Inferior parietal cortex (tissue), 1 donor: Measurements from ENCODE around the gene SLC13A2.

Experiments used
- DNase-seq: peaks from one replicate; pipeline ENCODE4 v3.0.0-alpha.2; 2016; ENCODE audit errors: extremely low spot score

The SLC13A2 gene

DNA sequence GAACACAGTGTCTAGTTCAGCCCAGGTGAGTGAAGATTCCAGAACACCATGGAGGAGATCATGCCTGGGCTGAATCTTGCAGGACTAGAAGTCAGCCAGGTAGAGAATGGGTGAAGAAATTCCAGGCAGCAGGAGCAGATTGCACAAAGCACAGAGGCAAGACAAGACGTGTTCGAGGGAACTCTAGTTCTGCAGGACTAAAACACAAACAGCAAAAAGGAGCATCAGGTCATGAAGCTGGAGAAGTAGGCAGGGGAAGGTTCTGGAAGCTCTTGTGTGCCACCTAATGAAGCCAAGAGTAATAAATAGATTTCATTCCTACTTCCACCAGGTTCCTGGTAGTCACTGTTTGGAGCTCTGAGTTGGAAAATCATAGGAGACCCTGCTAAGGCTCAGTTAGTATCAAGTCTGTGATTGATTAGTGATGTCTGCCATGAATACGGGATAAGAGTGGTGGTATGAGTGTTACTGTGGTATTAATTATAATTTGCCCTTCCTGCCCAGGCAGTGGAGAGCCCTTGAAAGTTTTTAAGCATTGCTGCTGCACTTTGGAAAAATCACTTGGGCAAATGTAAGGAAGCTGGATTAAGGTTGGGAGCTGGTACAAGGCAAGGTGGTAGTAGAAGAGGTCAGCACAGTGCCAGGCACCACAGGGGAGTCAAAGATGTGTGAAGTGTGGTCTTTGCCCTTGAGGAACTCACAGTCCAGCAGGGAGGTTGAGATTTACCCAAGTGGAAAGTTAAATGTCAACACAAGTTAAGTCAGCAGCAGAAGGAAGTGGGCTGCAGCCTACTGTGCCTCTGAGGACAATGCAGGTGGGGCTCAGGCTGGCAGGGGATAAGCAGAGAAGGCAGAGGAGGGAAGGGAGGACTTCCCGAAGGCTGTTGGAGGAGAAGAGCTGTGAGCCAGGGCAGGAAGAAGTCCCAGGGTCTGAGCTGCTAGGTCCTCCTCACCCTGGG is 19.2 kb downstream of the SLC13A2 start:
- DNase-seq = no peak

- no peak for DNase-seq
These were observed 20.0 kb downstream of the SLC13A2 start for GRCh38 chr17:28493460-28493859.

GRCh38 chr17:28494445-28495188 is 21.2 kb downstream of the SLC13A2 start:
- peak; percentile 71 for DNase-seq

GRCh38 chr17:28495635-28496034 is 22.2 kb downstream of the SLC13A2 start:
- no peak for DNase-seq

- no peak for DNase-seq
These were observed 24.5 kb downstream of the SLC13A2 start for GRCh38 chr17:28497931-28498330.

- DNase-seq = no peak
These were observed 25.4 kb downstream of the SLC13A2 start for GRCh38 chr17:28498652-28499363.

DNA sequence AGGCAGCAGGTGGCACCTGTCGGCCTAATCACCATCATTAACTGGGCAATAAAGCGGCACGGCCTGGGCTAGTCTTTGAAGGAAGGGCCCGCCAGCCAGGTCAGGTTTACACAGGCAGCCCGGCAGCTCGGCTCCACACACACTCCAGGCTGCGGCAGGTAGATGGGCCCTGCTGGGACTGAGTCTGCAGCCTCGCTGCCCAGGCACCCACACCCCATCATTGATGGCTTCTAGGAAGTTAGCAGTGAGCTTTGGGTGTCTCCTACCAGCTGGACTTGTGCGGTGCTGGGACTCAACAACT is 25.9 kb downstream of the SLC13A2 start:
- no peak for DNase-seq

- no peak for DNase-seq
These were observed 26.4 kb downstream of the SLC13A2 start for GRCh38 chr17:28499684-28500357.

DNA sequence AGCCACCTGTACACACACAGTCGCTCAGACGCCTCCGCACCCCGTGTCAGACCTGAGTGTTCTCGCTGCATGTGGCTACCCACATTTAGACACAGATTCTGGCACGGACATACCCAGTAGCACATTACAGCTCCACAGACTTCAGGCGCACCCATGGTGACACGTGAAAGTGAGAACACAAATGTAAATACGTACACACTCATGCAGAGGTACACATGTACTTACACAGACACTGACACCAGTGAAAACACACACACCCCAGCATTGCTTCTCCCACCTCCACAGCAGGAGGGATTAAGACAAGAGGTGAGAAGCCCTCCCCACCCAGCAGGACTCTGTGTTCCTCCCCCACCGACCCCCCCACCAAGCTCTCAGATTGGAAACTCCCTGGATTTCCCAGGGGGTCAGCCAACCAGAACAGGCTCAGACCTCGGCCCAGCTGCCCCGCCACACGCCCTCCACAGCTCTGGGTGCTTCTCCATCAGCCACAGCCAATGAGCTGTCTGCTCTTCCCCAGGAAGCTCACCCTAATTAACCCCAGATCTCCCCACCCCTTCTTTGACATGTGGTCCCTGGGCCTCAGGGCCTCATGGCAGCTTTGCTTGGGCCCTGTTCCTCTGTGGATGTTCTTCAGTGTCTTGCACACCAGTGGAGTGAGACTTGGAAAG is 27.4 kb downstream of the SLC13A2 start:
- DNase-seq = no peak

- no peak for DNase-seq
These were observed 28.2 kb downstream of the SLC13A2 start for GRCh38 chr17:28501421-28502284.

GRCh38 chr17:28503420-28503819 is 30.0 kb downstream of the SLC13A2 start:
- no peak for DNase-seq

- DNase-seq = no peak
These were observed 32.7 kb downstream of the SLC13A2 start, which contains the start of gene FOXN1 for GRCh38 chr17:28505986-28506665. Gene FOXN1 (plus strand): TSS chr17:28506348. CDS start chr17:28523970, 17,622 bp downstream.

DNA sequence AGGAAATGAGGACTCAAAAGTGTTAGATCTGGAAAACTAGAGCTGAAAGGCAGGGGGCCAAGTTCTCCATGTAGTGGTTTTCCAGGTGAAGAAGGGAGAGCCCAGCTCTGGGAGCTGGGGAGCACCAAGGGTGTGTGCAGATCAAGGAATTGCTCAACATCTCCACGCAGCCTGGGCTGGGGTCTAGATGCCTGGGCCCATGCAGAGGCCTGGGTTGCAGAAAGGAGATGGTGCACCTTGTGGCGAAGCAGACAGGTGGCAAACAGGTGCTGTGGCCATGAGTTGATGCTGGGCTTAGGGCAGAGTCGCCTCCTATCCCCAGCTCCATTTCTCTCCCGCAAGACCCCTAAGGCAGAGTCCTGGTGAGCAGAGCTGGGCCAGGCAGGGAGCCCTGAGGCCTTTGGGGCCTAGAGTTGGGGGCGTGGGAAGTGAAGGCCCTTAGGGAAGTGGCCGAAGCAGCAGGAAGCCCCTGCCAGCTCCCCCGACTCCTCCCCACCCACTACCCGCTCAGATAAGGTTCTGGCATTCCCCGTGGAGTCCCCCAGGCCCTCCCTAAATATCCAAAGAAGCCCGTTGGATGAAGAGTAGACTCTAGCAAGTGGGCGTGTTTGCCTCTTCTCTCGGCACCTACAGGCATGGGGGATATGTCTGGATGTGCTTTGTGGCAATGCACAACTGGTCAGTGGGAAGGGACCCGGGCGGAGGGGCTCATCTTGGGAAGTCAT is 33.5 kb downstream of the SLC13A2 start:
- DNase-seq = no peak

- DNase-seq = no peak
These were observed 34.2 kb downstream of the SLC13A2 start for GRCh38 chr17:28507567-28508203.

GRCh38 chr17:28508211-28508724 is 34.8 kb downstream of the SLC13A2 start:
- DNase-seq = no peak

DNA sequence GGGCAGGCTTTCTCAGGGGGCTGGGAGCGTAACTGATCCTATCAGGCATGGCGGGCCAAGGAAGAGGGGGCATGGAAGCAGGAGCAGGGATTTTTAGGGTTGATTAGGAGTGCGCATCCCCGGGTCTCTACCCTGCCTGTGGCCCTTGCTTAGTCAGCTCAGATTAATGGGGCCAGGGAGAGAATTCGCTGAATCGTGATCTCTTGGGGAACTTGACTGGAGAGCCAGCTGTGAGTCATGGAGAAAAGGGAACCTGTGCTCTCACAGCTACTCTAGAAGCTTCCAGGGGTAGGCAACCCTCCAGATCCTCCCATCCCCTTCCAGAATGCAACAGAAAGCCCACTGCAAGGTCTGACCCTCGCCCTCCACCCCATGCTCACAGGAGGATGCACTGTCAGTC is 36.3 kb downstream of the SLC13A2 start:
- DNase-seq = no peak

DNA sequence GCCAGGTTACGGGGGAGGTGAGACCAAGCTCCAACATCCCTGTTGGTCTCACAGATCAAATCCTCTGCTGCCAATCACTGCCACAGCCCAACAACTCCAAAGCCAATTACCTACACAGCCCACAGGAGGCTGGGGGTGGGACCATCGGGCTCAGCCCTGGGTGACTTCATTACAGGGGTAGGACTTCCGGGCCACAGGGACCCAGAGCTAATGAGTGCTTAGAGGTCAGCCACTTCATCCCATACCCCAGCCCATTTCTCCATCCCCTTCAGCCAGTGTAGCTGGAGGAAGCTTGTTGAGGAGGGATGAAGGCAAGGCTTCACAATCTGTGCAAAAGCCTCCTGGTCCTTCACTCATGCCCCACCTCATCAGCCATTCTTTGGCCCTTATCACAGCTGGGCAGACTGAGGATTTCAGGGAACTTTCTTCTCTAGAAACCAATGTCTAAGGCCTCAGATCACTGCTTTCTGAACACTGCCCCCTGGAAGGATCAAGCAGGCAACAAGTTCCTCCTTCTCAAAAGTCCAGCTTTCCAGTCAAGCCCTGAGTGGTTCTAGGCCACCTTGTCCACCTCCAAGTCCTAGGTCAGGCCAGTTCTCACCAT is 38.5 kb downstream of the SLC13A2 start:
- no peak for DNase-seq

DNA sequence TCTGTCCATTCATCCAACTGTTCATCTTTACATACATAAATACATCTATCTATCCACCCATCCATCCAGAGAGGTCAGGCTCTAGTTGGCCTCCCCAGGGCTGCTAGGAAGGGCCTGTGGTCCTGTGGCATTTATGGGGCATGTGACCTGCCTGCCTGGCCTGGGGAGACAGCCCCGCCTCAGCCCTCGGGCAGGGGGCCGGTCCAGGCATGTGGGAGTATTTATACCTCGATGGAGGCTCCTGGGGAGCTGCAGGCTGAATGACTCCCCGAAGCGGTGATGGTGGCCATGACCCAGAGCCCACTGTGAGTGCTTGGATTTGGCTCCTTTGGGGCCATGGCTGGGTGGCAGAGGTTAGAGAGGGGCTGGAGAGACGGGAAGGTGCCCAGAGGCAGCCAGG is 40.0 kb downstream of the SLC13A2 start:
- no peak for DNase-seq
